Measurements from ENCODE around the gene TP53AIP1. TPM values are rescaled to one million over a fixed set of nuclear protein-coding genes. Genes with fewer than 3 reads are reported as not detected.

Gene TP53AIP1
- total and polyA plus RNA-seq, 9 of the 15 experiments (the other 6 are each of a cell fraction or from before 2014, with no cell fraction given) = not detected

DNA sequence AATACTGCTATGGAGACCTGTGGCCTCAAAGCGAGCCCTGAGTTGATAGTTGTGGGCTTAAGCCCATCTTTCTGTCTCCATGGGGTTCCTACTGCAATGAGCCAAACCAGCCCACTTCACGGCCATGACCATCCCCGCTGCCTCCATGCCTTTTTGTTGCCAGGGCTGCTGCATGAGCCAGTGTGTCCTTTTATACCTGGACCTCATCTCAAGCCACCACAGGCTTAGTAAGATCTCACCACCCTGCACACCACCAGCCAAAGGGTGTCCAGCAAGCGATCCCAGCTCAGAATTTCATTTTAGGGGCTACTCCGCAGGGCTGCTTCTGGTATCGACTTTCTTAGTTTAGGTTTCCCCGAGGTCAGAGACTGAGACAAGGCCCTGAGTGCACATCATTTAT, 8.3 kb downstream of the TP53AIP1 start:
- FAIRE-seq (no peak), DNase-seq (ENCODE audit: extremely low read depth in 1 of 4, low spot score in 3 of 4) (no peak), ATAC-seq (no peak)
- no TSS peak for BruUV-seq (replicated peaks)
- POLR2A ChIA-PET = interaction anchor here (0.6 kb wide), 1 partner anchor 23 kb away, joined by 3 read pairs; no protein-coding TSS in a partner anchor
- H3K4me3 ChIP-seq = no peak overlapping the region
- CTCF ChIA-PET (ENCODE audit: low intra/inter-chr PET ratio) = no interaction called here
- no peak overlapping the region for H3K9ac ChIP-seq (ENCODE audit: insufficient read depth in 1 of 2, low read depth in 2 of 2, low read length in 2 of 2)
- in situ Hi-C loops (cut with MboI) = no loop called here
- no peak overlapping the region for H3K27ac ChIP-seq (ENCODE audit: extremely low read depth, low read depth, low read length)
- no peaks in the 10 kb centered on the region for H3K36me3 ChIP-seq (ENCODE audit: control insufficient read depth, insufficient read depth, low read length)
- no peak overlapping the region for H3K4me2 ChIP-seq (ENCODE audit: insufficient read depth, low read length)
- H3K4me1 ChIP-seq (replicated peaks in 1 of 2; ENCODE audit: control insufficient read depth in 2 of 2, insufficient read depth in 2 of 2, low read length in 2 of 2) = no peaks in the 10 kb centered on the region
- intact Hi-C loops (cut with micrococcal nuclease) = no loop called here
- no peaks in the 10 kb centered on the region for H3K79me2 ChIP-seq (ENCODE audit: control insufficient read depth, insufficient read depth, low read length)
- H3K27me3 ChIP-seq (ENCODE audit: control insufficient read depth in 2 of 2, insufficient read depth in 2 of 2, low read length in 2 of 2) = peaks cover 0 to 27% of the 10 kb centered on the region in 2 experiments; a peak in 3 of 5 replicates
- no peak overlapping the region for H2AFZ ChIP-seq (ENCODE audit: low read depth, low read length)
- H3K9me1 ChIP-seq (ENCODE audit: control insufficient read depth, insufficient read depth, low read length) = no peaks in the 10 kb centered on the region
- no peaks in the 10 kb centered on the region for H4K20me1 ChIP-seq (replicated peaks; ENCODE audit: control insufficient read depth, insufficient read depth, low read length)
- TF ChIP-seq ZNF586 (CRISPR knock-in tag; conservative IDR thresholded peaks at IDR 0.05) (no peak), SMARCA4 (IDR thresholded peaks at IDR 0.05) (no peak), ZFX (CRISPR knock-in tag; IDR thresholded peaks at IDR 0.05) (no peak), FOXK2 (conservative IDR thresholded peaks at IDR 0.05 in 1 of 2, IDR thresholded peaks at IDR 0.05 in 1 of 2; ENCODE audit: low read depth in 2 of 2) (no peak), GATAD2A (IDR thresholded peaks at IDR 0.05) (no peak), ZNF57 (CRISPR knock-in tag; IDR thresholded peaks at IDR 0.05) (no peak), RFX1 (IDR thresholded peaks at IDR 0.05) (no peak), RBM34 (IDR thresholded peaks at IDR 0.05; ENCODE audit: borderline replicate concordance, insufficient read depth, low read length) (no peak), GTF2F1 (IDR thresholded peaks at IDR 0.05; ENCODE audit: low read depth, low read length) (no peak), NR2C2 (CRISPR knock-in tag; IDR thresholded peaks at IDR 0.05) (no peak), NR2C2 (tag; IDR thresholded peaks at IDR 0.05) (no peak), ZNF830 (CRISPR knock-in tag; IDR thresholded peaks at IDR 0.05) (no peak), BCOR (IDR thresholded peaks at IDR 0.05) (no peak), KLF10 (CRISPR knock-in tag; IDR thresholded peaks at IDR 0.05) (no peak), E2F3 (CRISPR knock-in tag; IDR thresholded peaks at IDR 0.05) (no peak)
- TF ChIP-seq, protein P1, sequence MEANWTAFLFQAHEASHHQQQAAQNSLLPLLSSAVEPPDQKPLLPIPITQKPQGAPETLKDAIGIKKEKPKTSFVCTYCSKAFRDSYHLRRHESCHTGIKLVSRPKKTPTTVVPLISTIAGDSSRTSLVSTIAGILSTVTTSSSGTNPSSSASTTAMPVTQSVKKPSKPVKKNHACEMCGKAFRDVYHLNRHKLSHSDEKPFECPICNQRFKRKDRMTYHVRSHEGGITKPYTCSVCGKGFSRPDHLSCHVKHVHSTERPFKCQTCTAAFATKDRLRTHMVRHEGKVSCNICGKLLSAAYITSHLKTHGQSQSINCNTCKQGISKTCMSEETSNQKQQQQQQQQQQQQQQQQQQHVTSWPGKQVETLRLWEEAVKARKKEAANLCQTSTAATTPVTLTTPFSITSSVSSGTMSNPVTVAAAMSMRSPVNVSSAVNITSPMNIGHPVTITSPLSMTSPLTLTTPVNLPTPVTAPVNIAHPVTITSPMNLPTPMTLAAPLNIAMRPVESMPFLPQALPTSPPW (CRISPR knock-in tag; IDR thresholded peaks at IDR 0.05) = no peak
- TF ChIP-seq, protein P2, sequence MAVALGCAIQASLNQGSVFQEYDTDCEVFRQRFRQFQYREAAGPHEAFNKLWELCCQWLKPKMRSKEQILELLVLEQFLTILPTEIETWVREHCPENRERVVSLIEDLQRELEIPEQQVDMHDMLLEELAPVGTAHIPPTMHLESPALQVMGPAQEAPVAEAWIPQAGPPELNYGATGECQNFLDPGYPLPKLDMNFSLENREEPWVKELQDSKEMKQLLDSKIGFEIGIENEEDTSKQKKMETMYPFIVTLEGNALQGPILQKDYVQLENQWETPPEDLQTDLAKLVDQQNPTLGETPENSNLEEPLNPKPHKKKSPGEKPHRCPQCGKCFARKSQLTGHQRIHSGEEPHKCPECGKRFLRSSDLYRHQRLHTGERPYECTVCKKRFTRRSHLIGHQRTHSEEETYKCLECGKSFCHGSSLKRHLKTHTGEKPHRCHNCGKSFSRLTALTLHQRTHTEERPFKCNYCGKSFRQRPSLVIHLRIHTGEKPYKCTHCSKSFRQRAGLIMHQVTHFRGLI (CRISPR knock-in tag; IDR thresholded peaks at IDR 0.05) = no peak
- WGBS (ENCODE audit: insufficient coverage, low coverage, missing lambda C conversion rate) = 0% methylated on average over 7 of the region's 7 CpGs
- no peaks in the 10 kb centered on the region for H3K9me3 ChIP-seq (replicated peaks; ENCODE audit: control insufficient read depth, insufficient read depth, low read depth, low read length)

All from K562 (cell line).